Subcutaneous adipose tissue (tissue), 4 donors: ENCODE measurements around the gene DISC1. TPM values are rescaled to one million over a fixed set of nuclear protein-coding genes. Genes with fewer than 3 reads are reported as not detected.

ENCODE experiments used
- CTCF ChIP-seq: fragments of 450-650 bp; IDR thresholded peaks from one replicate; pipeline ENCODE4 v1.5.1; 2016; ENCODE audit warnings: low read depth, mild to moderate bottlenecking, control low read depth, antibody characterized with exemption, moderate library complexity
- total RNA-seq, 4 donors: library from RNA; depleted of rRNA; stranded (reverse); fragments of >200 nt; gene quantifications; one replicate each; pipeline ENCODE4 v1.1.0, GENCODE V29; 2016

DISC1 gene
- total RNA-seq, 4 donors from 2014 or later = 9.8 to 21.6 (median 19.7) TPM

GRCh38 chr1:231969076-231969475, 342.5 kb downstream of the DISC1 start:
- no peak for TF ChIP-seq CTCF

GRCh38 chr1:231970684-231971083, 344.1 kb downstream of the DISC1 start:
- TF ChIP-seq CTCF = no peak

- no peak for TF ChIP-seq CTCF
Measured at GRCh38 chr1:231971397-231972110, 345.0 kb downstream of the DISC1 start.

- TF ChIP-seq CTCF = no peak
Measured at GRCh38 chr1:231972111-231972445, 345.5 kb downstream of the DISC1 start.

GRCh38 chr1:231973830-231974229, 347.2 kb downstream of the DISC1 start:
- TF ChIP-seq CTCF = no peak

- no peak for TF ChIP-seq CTCF
Measured at GRCh38 chr1:231976231-231976630, 349.6 kb downstream of the DISC1 start.

- TF ChIP-seq CTCF = no peak
Measured at GRCh38 chr1:231981675-231982074, 355.1 kb downstream of the DISC1 start.
